Amniotic epithelial cell (primary cell): ENCODE data around the gene APAF1.

Experiments used
- DNase-seq: peaks from one replicate; pipeline ENCODE4 v3.0.0-alpha.2; 2010; ENCODE audit warnings: low read depth

APAF1 gene

DNA sequence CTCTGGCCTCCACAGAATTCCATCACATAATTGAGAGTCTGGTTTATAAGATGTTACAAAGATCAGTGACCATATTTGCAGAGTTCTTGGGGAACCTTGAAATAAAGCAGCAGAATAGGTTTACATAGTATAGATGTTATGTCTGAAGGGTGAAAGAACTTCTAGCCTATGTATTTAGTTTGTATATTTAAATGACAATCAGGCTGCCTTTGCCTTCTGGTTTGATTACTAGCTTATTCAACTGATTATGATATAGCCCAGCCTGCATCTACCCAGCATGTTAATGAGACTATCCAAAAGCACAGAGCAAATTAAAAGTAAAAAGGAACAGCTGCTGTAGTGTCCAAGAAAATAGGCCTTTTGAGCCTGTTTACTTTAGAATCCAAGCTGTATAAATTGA lies 85.3 kb downstream of the APAF1 start:
- DNase-seq: no peak

DNA sequence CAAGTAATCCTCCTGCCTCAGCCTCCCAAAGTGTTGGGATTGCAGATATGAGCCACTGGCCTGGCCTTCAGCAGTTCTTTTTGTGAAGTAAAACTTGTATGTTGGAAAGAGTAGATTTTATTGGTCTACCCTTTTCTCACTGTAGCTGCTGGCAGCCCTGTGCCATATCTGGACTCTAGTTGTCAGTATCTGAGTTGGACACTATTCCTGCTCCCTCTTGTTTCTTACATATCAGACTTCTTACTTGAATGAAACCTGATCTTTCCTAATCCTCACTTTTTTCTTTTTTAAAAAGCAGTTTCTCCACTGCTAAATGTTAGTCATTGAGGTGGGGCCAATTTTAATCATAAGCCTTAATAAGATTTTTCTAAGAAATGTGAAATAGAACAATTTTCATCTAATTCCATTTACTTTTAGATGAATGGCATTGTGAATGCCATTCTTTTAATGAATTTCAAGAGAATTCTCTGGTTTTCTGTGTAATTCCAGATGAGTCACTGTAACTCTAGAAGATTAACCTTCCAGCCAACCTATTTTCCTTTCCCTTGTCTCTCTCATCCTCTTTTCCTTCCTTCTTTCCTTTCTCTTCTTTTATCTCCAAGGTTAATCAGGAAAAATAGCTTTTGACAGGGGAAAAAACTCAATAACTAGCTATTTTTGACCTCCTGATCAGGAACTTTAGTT lies 88.7 kb downstream of the APAF1 start:
- no peak for DNase-seq

DNA sequence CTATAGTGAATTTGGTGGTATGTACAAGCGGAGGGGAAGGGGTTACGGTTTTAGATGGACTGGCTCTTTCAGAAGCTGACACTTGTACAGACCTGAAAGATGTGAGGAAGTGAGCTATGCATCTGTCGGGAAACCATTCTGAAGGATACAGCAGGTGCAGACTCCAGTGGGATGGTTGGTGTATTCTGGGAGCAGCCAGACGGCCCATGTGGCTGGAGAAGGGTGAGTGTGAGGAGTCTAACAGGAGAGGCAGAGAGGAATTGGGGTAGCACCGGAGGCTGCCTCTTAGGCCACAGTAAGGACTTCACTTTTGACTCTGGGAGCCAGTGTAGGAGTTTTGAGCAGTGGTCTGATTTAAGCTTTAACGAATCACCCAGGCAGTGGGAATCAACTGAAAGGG lies 90.7 kb downstream of the APAF1 start:
- no peak for DNase-seq

DNA sequence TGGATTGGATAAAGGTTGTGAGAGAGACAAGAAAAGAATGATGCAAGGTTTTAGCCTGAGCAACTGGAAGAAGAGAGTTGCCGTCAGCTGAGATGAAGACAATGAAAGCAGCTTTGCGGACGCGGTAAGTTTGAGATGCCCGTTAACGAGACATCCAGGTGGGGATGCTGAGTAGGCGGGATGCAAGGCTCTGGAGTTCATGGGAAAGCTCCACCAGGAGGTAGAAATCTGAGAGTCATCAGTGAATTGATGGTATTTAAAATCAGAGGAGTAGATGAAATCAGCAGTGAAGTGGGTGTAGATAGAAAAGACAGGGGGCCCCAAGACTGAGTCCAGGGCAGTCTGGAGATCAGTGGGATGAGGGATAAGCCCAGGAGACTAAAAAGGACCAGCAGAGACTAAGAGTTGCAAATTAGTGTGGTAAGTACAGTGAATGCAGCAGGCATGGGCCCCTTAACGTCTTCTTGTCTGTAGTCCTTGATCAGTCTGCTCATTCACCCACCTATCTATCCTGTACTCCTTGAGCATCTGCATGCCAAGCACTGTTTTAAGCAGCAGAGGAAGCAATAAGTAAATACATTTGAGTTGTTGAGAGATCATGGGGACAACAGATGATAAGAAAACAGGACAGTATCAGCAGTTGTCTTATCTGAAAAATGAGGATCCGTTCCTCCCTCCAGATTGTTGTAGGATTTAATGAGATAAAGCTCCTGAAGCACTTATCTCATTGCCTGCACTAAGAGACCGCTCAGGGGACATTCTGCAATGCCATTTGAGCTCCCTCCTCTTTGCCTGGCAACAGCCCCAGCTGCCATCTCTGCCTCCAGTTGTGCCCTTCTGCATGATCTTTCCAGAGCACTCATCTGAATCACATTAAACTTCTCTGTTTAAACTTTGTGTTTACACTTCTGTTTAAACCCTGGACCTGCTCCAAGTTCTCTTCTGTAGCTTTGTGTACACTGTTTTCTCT lies 91.5 kb downstream of the APAF1 start:
- no peak for DNase-seq

DNA sequence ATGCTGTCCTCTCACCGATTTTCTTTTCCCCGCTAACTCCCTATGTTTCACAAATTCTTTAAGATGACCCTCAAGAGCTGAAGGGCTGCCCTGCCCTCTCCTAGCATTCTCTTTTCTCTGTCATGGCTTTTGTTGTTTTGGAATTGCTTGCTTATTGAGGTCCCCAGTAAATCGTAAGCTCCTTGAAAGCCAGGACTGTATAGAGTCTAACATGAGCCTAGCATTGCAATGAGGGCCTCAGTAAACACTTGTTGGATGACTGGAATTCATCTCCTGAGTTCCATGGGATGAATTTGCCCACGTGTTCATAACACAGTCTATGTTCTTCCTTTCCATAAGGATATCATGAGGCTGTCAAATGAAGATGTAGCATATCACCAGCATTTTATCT lies 92.2 kb downstream of the APAF1 start:
- DNase-seq: no peak

DNA sequence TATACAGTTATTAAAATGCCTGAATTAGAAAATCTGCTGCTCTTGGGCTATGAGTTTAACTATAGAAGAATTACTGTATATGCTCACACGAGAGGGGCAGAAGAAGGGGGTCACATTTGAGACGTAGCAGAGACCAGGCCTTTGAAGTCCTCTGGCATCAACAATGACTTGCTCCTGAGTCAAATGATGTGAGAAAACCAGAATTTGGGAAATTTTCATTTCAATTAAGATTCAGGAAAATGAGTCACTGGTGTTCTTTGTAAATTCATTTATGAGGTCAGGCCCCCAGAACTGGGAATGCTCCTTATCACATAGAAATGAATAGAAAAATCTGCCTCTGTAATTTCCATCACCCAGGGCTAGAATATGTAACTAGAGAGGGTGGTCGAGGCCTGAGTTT lies 92.9 kb downstream of the APAF1 start:
- DNase-seq: no peak

DNA sequence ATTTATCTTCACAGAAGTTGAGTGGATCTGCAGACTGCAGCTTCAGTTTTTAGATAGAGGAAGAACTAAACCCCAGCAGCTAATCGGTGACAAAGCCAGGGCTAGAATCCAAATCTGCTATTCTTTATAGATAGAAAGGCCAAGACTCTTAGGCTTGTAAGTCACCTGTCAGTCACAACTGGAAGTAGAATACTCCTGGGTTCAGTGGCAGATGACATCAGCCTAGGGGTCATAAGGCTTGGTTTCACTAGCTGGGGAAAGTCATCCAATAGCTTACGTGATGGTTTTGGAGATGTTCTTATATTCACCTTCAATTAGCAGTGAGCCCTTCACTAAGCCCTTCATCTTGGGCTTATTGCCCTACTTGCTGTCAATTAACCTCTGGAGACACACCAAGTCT lies 93.4 kb downstream of the APAF1 start:
- DNase-seq: no peak

DNA sequence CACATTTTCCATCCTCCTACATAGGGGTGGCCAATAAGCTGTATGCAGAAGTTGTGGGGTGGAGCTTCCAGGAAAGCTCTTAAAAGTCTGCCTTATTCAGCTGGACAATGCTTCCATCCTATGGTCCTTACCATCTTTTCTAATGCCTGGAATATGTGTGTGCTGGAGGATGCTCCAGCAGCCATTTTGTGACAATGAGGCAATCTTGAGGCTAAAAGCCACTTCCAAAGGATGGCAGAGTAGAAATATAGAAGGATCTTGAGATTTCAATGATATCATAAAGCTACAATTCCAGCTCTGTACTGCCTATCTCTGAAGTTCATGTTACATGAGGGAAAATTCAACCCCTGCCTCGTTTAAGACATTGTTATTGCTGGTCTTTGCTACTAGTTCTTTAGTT lies 95.7 kb downstream of the APAF1 start:
- no peak for DNase-seq

DNA sequence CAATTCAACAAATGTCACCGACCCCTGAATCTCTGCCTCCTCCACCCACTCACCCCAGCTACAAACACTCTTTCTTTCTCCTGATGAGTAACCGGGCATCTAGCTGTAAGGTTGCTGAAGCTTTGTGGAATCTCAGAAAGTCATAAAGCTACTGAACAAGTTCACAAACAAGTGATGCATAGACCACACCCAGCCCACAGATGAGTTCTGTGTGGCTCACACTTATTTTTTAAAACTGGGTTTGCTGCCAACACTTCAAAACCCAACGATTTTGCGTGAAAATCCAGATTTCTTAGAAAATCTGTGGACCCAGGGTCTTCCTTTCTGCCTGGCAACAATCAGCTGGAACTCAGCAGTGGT lies 96.1 kb downstream of the APAF1 start:
- DNase-seq: no peak

DNA sequence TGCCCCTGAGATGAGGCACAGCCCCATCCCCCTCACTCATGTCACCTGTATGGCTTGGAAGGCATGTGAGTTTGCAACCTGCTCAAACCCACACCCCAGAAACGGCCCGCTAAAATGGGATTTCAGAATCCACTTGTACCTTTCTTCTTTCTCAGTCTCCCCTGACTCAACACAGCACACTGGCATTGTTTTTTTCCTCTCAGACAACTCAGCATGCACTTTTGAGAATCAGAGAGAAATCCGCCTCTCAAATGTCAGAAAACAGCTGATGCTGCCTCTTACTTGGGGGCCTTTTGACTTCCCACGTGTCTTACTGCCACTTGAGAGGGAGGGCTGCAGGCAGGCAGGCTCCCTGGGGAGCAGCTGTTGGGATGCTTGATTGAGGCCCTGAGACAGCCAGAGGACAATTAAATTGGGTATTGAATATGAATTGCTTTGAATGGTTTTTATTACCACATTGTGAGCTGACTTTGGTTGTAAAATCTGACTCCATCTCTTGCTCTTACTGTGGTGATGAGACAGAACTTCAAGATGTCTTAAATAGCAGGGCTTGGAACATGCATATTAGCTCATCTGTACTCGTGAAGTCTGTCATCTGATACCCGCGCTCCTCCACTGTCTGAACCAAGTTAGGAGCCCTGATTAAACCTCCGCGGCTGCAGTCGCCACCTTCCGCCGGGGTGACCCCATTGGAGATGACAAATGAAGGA lies 96.6 kb downstream of the APAF1 start:
- no peak for DNase-seq

DNA sequence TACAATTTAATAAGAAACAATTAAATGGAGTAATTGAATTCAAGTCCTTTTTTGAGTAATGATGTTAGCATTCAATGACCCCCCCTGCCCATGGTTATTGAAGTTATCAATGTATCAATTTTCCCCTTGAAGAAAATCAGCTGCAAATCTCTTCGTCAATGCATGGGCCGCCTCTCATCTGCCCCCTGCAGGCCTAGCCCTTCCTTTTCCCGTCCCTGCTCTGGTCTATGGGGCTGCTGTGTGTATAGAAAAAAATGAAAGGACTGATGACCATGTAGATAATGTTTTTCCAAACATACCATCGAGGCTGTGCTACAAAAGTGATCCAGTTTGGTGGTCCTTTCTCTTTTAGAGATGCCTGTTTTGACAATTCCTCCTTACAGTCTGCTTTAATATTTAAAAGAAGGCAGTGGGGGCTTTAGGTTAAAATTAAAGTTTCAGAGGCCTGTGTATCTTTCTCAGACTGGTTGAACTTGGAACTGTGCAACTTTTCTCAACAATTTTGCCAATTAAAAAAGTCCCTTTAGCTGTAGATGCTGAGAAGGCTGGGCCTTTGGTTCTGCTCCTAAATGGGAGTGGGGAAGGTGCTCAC lies 98.4 kb downstream of the APAF1 start:
- no peak for DNase-seq

DNA sequence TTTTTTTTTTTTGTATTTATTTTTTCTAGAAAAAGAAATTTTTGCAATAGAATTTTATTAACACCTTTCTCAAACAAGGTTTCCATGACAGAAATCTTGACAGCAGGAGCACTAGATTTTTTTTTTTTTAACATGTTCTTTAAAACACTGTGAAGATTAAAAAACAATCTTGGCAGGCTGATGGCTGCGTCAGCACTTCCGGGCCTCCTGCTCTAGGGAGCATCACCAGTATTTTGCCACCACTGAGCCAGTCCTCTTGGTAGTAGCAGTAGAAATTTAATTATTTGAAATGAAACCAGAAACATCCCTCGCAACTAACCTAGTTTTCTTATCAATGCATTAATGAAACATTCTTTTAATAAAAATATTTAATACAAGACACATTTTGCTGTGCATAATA lies 99.6 kb downstream of the APAF1 start:
- no peak for DNase-seq

DNA sequence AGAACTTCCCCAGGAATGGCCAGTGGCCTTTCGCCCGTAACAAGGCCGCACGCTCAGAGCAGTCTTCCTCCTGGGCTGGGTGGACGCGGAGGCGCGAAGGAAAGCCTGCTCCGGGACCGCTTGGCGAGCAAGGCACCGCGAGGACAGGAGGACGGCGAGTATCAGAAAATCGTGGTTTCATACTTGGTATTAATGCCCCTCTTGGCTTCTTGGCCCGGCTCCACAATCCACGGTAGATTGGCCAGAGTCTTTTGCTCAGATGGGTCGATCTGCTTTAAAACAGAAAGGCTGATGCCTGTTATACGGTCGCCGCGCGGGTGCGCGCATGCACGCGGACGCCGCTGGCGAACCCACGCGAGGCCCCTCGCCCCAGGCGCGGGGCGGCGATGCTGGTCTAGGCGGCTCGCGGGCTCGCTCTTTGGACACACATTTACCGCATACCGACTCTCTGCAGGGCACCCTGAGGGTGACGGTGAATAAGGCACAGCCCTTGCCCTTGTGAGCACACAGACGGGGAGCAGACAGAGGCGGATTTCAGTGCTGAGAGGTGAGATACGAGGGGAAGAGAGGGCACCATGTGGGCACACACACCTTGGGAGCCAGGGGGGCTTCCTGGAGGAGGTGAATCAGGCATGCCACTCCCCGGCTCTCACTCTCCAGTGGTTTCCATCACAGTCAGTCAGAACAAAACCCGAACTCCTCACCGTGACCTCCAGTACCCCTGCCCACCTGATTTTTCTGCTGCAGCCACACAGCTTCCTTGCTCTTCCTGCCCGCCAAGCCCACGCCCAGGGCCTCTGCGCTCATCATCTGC lies 100.7 kb downstream of the APAF1 start:
- peak; percentile 24 for DNase-seq

DNA sequence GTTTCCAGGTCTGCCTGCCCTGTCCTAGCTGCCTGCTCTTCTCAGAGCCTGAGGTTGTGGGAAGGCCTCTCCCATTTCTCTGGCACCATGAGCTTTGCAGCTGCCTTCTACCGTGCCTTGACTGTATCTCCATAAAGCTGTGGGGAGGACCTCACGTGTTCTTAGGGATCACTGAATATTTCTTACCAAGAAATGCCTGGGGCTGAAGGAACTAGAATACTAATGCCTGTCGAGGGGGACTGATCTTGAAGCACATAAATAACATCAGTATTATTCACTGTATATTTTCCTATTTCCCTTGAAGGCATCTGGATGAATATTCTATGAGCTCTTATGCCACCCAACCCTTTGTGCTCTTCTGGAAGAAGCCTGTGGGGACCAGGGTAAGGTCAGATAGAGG lies 103.4 kb downstream of the APAF1 start:
- DNase-seq: no peak

DNA sequence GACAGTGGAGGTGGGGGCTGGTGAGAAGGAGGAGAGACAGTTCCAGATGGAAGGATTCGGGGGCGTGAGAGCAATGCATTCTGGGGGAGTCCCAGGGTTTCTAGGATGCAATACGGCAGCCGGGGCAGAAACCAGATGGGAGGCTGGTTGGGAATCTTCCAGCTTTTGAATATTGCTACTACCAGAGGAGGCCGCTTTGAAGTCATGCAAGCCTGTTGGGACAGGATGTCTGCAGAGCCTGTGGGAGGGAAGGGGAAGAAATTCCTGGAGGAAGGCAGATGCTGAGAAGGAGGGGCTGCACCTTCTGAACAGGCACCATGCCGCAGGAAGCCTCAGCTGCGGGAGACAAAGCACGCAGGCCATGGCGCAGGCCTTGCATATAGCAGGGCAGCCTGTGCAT lies 105.4 kb downstream of the APAF1 start:
- no peak for DNase-seq

DNA sequence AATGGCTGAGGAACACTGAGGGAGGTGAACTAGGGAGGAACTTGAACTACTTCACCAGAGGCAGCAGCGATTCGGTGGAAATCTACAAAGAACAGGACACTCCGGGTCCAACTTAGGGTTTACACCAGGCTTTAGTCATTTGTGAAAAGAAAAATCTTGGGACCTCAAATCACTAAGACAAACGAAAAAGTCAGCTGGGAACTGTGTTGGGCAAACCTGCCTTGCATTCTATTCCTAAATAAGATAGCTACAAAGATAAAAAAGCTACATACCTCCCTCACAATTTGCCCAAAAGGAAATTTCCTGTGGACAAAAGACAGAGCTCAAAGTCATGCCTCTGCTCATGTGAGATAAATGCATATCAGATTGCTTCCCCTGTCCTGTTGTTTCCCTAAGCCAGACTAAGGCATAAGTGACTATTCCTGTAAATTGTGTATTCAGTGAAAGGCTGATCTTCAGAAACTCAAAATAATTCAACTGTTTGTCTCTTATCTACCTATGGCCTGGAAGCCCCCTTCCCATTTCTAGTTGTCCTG lies 106.6 kb downstream of the APAF1 start:
- no peak for DNase-seq

DNA sequence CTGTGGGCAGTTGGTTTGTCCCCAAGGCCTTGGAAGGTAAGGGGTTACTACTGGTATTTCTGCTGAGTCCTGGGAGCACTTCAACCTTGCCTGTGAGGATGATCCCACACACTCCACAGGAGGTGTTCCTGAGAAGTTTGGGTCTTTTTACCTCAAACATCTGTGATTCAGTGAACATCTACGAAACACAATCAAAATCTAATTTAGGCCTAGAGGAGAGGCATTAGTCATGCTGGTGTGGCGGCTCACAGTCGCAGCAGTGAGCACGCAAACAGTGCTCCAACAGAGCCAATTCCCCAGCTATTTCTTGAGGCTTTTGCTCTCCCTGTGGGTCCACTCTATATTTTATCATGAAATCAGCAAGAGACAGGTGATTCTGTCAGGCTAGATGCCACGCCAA lies 107.6 kb downstream of the APAF1 start:
- DNase-seq: no peak

DNA sequence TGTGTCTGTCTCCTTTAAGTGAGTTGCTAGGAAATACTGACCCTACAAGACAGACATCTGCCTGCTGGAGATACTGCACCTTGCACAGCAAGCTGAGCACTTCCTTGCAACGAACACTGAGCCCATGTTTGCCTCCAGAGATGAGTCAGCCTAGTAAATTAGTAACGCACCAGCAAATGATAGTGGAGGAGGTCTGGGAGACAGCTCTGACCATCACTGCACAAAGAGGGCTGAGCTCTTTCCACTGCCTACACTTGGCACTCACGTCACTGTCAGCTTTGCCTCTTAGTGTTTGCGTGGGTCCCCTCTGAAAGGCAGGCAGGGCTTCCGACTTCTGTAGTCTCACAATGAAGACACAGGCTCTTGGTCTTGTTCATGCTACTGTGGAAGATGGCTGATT lies 109.0 kb downstream of the APAF1 start:
- peak; percentile 80 for DNase-seq

DNA sequence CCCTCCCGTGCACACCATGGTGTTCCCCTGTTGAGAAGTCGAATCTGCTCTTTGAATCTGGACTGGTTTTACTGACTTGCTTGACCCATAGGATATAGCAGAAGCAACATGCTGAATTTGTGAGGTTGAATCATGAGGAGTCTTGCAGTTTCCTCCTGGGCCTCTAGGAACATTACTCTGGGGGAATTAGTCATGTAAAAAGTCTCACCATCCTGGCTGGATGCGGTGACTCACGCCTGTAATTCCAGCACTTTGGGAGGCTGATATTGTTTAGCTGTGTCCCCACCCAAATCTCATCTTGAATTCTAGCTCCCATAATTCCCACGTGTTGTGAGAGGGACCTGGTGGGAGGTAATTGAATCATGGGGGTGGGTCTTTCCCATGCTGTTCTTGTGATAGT lies 110.8 kb downstream of the APAF1 start:
- DNase-seq: peak; percentile 76

DNA sequence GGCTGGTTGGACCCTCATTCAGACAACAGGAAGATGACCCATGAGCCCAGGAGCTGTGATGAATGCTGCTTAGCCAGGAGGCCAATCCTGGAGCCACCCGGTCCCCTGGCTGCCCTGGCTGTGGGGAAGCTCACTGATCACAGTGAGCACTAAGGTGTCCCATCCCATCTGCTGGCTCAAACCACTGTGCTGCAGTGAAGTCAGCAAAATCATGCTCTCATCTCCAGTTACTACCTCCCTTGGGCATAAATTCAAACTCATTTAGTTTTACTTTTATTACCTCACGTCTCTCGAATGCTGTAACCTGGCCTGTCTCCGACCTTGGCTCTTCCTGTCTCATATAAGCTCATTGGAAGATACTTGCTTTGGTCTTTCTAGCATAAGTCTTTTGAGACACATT lies 112.4 kb downstream of the APAF1 start:
- DNase-seq: no peak

DNA sequence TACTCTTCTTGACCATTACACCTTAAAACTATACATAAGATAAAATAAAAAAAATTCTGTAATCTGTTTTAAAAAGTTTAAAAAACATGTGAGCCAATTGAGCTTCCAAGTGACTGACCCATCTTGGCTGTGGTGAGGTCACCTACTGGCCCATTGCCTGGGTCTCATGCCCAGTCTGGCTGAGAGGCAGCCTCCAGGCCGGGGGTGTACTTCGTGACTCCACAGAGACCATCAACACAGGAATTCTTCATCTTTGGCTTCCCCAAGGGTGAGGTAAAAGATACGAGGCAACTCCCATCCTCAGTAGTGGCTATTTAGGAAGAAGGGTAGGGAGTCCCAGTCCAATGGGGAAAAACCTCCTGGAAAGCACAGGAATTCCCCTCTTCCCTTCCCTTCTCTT lies 113.2 kb downstream of the APAF1 start:
- DNase-seq: no peak
